Prostate gland (tissue), 2 donors: Measurements from ENCODE around the gene HAPLN3.

Source experiments
- CTCF ChIP-seq, 4 experiments: fragments of 200-600 bp in 2 of 4; fragments of 450-650 bp in 2 of 4; sonication (generic) in 2 of 4; IDR thresholded peaks; 1 replicate in 3 of 4; 2 replicates in 1 of 4; pipeline ENCODE4 v1.5.1; 2016 to 2019; ENCODE audit warnings: antibody characterized with exemption in 4 of 4, mild to moderate bottlenecking in 2 of 4, moderate library complexity in 2 of 4
- POLR2A ChIP-seq: fragments of 450-650 bp; IDR thresholded peaks from one replicate; pipeline ENCODE4 v1.6.1; 2016; ENCODE audit warnings: antibody characterized with exemption, mild to moderate bottlenecking

DNA sequence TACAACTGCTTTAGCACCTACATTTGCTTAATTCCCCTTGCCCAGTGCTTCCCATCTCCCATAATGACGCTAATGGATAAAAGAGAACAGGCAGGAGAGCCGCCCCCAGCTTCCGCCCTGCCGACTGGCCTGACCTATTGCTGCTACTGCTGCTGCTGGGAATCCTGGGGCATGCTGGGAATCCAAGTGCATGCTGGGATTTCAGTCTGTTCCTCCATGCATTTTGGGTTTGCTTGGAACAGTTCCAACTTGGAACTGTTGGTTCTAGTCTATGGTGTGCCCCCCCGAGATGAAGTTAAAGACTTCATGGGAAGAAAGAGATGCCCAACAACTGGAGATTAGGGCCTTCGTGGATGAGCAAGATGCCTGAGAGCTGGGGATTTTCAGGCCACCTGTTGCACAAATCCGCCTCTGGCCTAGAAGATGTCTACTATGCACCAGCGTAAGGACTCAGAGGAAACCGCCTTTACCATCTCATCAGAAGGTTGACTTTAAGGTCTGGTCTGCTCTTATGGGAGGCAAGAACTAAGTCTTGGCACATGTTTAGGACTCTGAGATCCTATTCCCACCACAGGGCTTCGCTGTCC lies 29.0 kb downstream of the HAPLN3 start:
- no peak for TF ChIP-seq CTCF (IDR thresholded peaks at IDR 0.05)
- no peak for TF ChIP-seq POLR2A
